IMR-90 (cell line): Measurements from ENCODE around the gene OSM. TPM values are rescaled to one million over a fixed set of nuclear protein-coding genes. Genes with fewer than 3 reads are reported as not detected.
A peak's percentile ranks its signal among the peaks of the same experiment; 100 is the strongest.
"Not testable (repeated sequence)": the region's sequence is repeated elsewhere in the genome, so short reads cannot be mapped to it uniquely, and the experiment has no call there.

Experiments
- ATAC-seq: fragments of 200-7000 bp; cut with Tn5 transposase; 2 replicates; pipeline ENCODE4 v1.9.1; 2020; ENCODE audit warnings: low read depth, mild to moderate bottlenecking, moderate library complexity
- BruUV-seq: library from RNA; stranded (reverse); fragments of 400-500 nt; replicated peaks from 2 replicates; lab custom pipeline; 2021; lab: Mats Ljungman, UMichigan
- CTCF ChIA-PET: fragments of 300-600 bp; formaldehyde crosslinking; extraction: SDS; loops from one replicate; lab custom pipeline; 2021; ENCODE audit warnings: antibody characterized with exemption; lab: Yijun Ruan, JAX
- POLR2A ChIA-PET: fragments of 300-600 bp; sonication (Branson Sonifier 250); formaldehyde crosslinking; loops from one replicate; lab custom pipeline; 2022; ENCODE audit warnings: antibody characterized with exemption; ENCODE audit not compliant: unreplicated experiment; lab: Charles Lee
- DNase-seq: peaks from one replicate; pipeline ENCODE4 v3.0.0; 2013
- H2AFZ ChIP-seq: replicated peaks from 2 replicates; pipeline ENCODE3; 2013; ENCODE audit warnings: low read length, mild to moderate bottlenecking; ENCODE audit not compliant: poor library complexity
- H2AK5ac ChIP-seq: 2 replicates; pipeline ENCODE4 v1.6.1; 2013; ENCODE audit warnings: low read depth, low read length, inconsistent platforms
- H2AK9ac ChIP-seq: replicated peaks from 2 replicates; pipeline ENCODE3; 2013; ENCODE audit warnings: mild to moderate bottlenecking, low read depth, low read length, moderate library complexity; ENCODE audit not compliant: poor library complexity
- H2BK120ac ChIP-seq: 2 replicates; pipeline ENCODE4 v1.6.1; 2013; ENCODE audit warnings: low read depth, low read length, inconsistent platforms
- H2BK15ac ChIP-seq: 3 replicates; pipeline ENCODE4 v1.6.1; 2013; ENCODE audit warnings: low read depth, low read length, inconsistent platforms
- H2BK20ac ChIP-seq: 2 replicates; pipeline ENCODE4 v1.6.1; 2013; ENCODE audit warnings: low read depth, mild to moderate bottlenecking, inconsistent platforms, low read length, moderate library complexity
- H2BK5ac ChIP-seq: 2 replicates; pipeline ENCODE4 v1.6.1; 2013; ENCODE audit warnings: mild to moderate bottlenecking, low read depth, low read length, inconsistent platforms; ENCODE audit not compliant: poor library complexity, severe bottlenecking
- H3K14ac ChIP-seq: replicated peaks from 2 replicates; pipeline ENCODE4 v1.6.1; 2013; ENCODE audit warnings: low read depth, low read length, inconsistent platforms
- H3K18ac ChIP-seq: 2 replicates; pipeline ENCODE4 v1.6.1; 2013; ENCODE audit warnings: low read depth, low read length, control low read depth
- H3K23ac ChIP-seq: 2 replicates; pipeline ENCODE4 v1.6.1; 2013; ENCODE audit warnings: low read depth, low read length, inconsistent platforms
- H3K27ac ChIP-seq: 2 replicates; pipeline ENCODE4 v1.5.1; 2013; ENCODE audit warnings: mild to moderate bottlenecking, control low read depth, low read length; ENCODE audit not compliant: insufficient read depth
- H3K27me3 ChIP-seq: 2 replicates; pipeline ENCODE4 v1.6.1; 2013; ENCODE audit warnings: low read length; ENCODE audit not compliant: control insufficient read depth, insufficient read depth
- H3K36me3 ChIP-seq: 2 replicates; pipeline ENCODE4 v1.6.1; 2013; ENCODE audit warnings: low read length, mixed read lengths; ENCODE audit not compliant: control insufficient read depth, insufficient read depth
- H3K4ac ChIP-seq: 2 replicates; pipeline ENCODE4 v1.6.1; 2013; ENCODE audit warnings: low read depth, low read length, inconsistent platforms
- H3K4me1 ChIP-seq: 2 replicates; pipeline ENCODE4 v1.6.1; 2013; ENCODE audit warnings: low read length, mixed read lengths; ENCODE audit not compliant: control insufficient read depth, insufficient read depth
- H3K4me2 ChIP-seq: 2 replicates; pipeline ENCODE4 v1.6.1; 2013; ENCODE audit warnings: low read depth, mild to moderate bottlenecking, control low read depth, low read length, moderate library complexity
- H3K4me3 ChIP-seq: 2 replicates; pipeline ENCODE4 v1.5.1; 2013; ENCODE audit warnings: low read depth, mild to moderate bottlenecking, control low read depth, low read length, moderate library complexity; ENCODE audit not compliant: insufficient read depth
- H3K56ac ChIP-seq: 2 replicates; pipeline ENCODE4 v1.6.1; 2013; ENCODE audit warnings: low read length, inconsistent platforms; ENCODE audit not compliant: insufficient read depth; ENCODE audit errors: extremely low read depth
- H3K79me1 ChIP-seq, 2 experiments: 2 replicates each; pipeline ENCODE4 v1.6.1; 2013; ENCODE audit warnings: low read length in 2 of 2, inconsistent platforms in 1 of 2, low read depth in 1 of 2
- H3K9ac ChIP-seq: 2 replicates; pipeline ENCODE4 v1.6.1; 2013; ENCODE audit warnings: low read depth, low read length, control low read depth
- H3K9me1 ChIP-seq: 2 replicates; pipeline ENCODE4 v1.6.1; 2013; ENCODE audit warnings: low read length, inconsistent platforms; ENCODE audit not compliant: insufficient read depth
- H3K9me3 ChIP-seq: 2 replicates; pipeline ENCODE4 v1.6.1; 2013; ENCODE audit warnings: low read length; ENCODE audit not compliant: control insufficient read depth, insufficient read depth
- H4K20me1 ChIP-seq: 2 replicates; pipeline ENCODE4 v1.6.1; 2013; ENCODE audit warnings: low read length, inconsistent platforms; ENCODE audit not compliant: insufficient read depth
- H4K5ac ChIP-seq: 2 replicates; pipeline ENCODE4 v1.6.1; 2013; ENCODE audit warnings: mild to moderate bottlenecking, low read depth, low read length, control low read depth
- H4K8ac ChIP-seq, 2 experiments: 2 replicates each; pipeline ENCODE4 v1.6.1; 2013; ENCODE audit warnings: low read depth in 2 of 2, low read length in 2 of 2, control low read depth in 1 of 2, inconsistent platforms in 1 of 2
- H4K91ac ChIP-seq: 2 replicates; pipeline ENCODE4 v1.6.1; 2013; ENCODE audit warnings: low read depth, low read length, inconsistent platforms; ENCODE audit not compliant: insufficient read depth
- SMC3 ChIP-seq: fragments of 150-350 bp; IDR thresholded peaks from 2 replicates; pipeline ENCODE4 v1.6.1; 2016; ENCODE audit warnings: low read depth, mild to moderate bottlenecking, antibody characterized with exemption, low read length, moderate library complexity
- WGBS, 2 experiments: methylation state at CpG; one replicate each; pipeline versions ENCODE4 v1.1.5 to v1.1.7; 2013; ENCODE audit warnings: missing lambda C conversion rate in 2 of 2; ENCODE audit not compliant: insufficient read length in 1 of 2; ENCODE audit errors: extremely low coverage in 2 of 2; 5-methylcytosine and 5-hydroxymethylcytosine counted together
- dilution Hi-C: fragments of 300-500 bp; cut with HindIII; formaldehyde crosslinking; loops from one replicate; pipeline ENCODE4 v1.14.3; 2018; ENCODE audit warnings: low sequenced_read_pairs; ENCODE audit not compliant: unreplicated experiment
- in situ Hi-C: fragments of 300-500 bp; cut with MboI; formaldehyde crosslinking; loops from 3 replicates; pipeline ENCODE4 v1.14.3; 2019; ENCODE audit warnings: low sequenced_read_pairs, inconsistent platforms, mixed read lengths
- intact Hi-C: fragments of 100-400 bp; cut with micrococcal nuclease; formaldehyde crosslinking; loops from 2 replicates; pipeline ENCODE4 v1.10.0; 2022
- polyA plus RNA-seq, 3 experiments: library from polyadenylated mRNA; depleted of rRNA; stranded (reverse); fragments of >200 nt; gene quantifications; 2 replicates each; pipeline ENCODE4 v1.2.3, GENCODE V29; 2012; ENCODE audit warnings: low replicate concordance in 1 of 3
- total RNA-seq: library from RNA; depleted of rRNA; stranded (reverse); fragments of >200 nt; gene quantifications from 2 replicates; pipeline ENCODE4 v1.2.3, GENCODE V29; 2012

OSM gene
- total and polyA plus RNA-seq, 2 of the 4 experiments (the other 2 are of a cell fraction) = not detected

DNA sequence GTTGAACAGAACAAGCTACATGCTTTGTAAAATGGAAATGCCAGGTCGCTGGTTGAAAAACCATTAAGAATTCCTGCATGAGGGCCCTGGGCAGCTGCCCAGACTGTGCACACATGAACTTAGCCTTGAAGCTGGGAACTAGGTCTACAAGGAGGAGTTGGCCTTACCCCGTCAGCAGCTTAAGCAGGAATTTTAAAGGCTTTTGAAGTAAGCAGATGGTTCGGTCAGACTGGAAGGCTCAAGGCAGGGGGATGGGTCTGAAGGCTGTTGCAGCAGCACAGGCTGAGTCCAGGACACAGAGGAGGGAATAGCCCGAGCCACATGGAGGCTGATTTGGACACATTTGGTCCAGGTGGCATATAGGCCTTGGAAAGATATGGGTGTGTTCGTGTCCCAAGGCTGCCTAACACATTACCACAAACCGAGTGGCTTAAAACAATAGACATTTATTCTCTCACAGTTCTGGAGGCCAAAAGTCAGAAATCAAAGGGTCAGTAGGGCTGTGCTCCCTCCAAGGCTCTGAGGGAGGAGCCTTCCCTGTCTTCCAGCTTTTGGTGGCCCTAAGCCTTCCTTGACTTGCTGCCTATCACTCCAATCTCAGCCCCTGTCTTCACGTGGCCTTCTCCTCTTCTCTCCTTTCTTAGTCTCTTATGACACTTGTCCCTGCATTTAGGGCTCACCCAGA lies 31.7 kb downstream of the OSM start:
- Histone ChIP-seq H3K27ac (peak overlapping the region; percentile 91), H4K8ac (peak overlapping the region; percentile 89 to 99), H4K20me1 (no peaks in the 10 kb centered on the region), H3K18ac (peak overlapping the region; percentile 86), H3K56ac (peak overlapping the region; percentile 76), H4K91ac (peak overlapping the region; percentile 99), H2BK15ac (peak overlapping the region; percentile 78), H3K36me3 (no peaks in the 10 kb centered on the region), H2AFZ (peak overlapping the region; percentile 76), H3K4me2 (no peak overlapping the region), H2AK5ac (peak overlapping the region; percentile 97), H3K9ac (peak overlapping the region; percentile 33), H3K9me3 (no peaks in the 10 kb centered on the region), H2BK5ac (peak overlapping the region; percentile 69), H4K5ac (peak overlapping the region; percentile 89), H2BK20ac (peak overlapping the region; percentile 97), H3K27me3 (no peaks in the 10 kb centered on the region), H3K14ac (peak overlapping the region; percentile 93), H2AK9ac (peak overlapping the region; percentile 63), H2BK120ac (peak overlapping the region; percentile 99), H3K79me1 (peaks cover 0 to 4% of the 10 kb centered on the region in 2 experiments; a peak in 1 of 4 replicates), H3K4me3 (no peak overlapping the region), H3K4ac (peak overlapping the region; percentile 86), H3K9me1 (peaks cover 12% of the 10 kb centered on the region), H3K23ac (peak overlapping the region; percentile 52), H3K4me1 (peaks cover 32% of the 10 kb centered on the region)
- ChIA-PET CTCF (interaction anchor here (1.0 kb wide), 1 partner anchor 10 kb away, joined by 3 read pairs; no protein-coding TSS in a partner anchor), POLR2A (interaction anchor here (1.5 kb wide), 1 partner anchor 30 kb away, joined by 6 read pairs; no protein-coding TSS in a partner anchor)
- intact Hi-C loops = loop anchor here (1.0 to 5.0 kb wide), 2 partner anchors 28 to 38 kb away; no protein-coding TSS in a partner anchor
- no TSS peak for BruUV-seq
- DNase-seq (peak; percentile 82), ATAC-seq (peak; percentile 21)
- dilution Hi-C loops = no loop called here
- in situ Hi-C loops = no loop called here
- 30% methylated on average over 3 of the region's 7 CpGs; no CpG with 5 or more reads in 1 of the 2 experiments for WGBS, 2 experiments
- no peak for TF ChIP-seq SMC3

DNA sequence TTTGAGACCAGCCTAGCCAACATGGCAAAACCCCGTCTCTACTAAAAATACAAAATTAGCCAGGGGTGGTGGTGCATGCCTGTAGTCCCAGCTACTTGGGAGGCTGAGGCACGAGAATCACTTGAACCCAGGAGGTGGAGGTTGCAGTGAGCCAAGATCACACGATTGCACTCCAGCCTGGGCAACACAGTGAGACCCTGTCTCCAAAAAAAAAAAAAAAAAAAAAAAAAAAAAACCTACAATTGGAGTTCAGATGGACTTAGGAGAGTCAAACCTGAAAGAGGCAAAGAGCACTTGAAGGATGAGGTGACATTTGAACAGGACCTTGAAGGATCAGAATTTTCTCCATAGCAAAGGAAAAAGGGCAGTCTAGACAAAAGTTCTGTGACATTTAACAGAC lies 32.3 kb downstream of the OSM start:
- CTCF ChIA-PET = interaction anchor here (1.0 kb wide), 1 partner anchor 9 kb away, joined by 3 read pairs; no protein-coding TSS in a partner anchor
- Histone ChIP-seq H3K27ac (peak overlapping the region; percentile 91), H2BK20ac (peak overlapping the region; percentile 97), H2AFZ (peak overlapping the region; percentile 76), H4K91ac (peak overlapping the region; percentile 99), H3K14ac (peak overlapping the region; percentile 93; the same call in 1 of the 2 replicates), H2BK120ac (peak overlapping the region; percentile 99), H2AK5ac (peak overlapping the region; percentile 97; the same call in 1 of the 2 replicates), H3K18ac (peak overlapping the region; percentile 86), H4K5ac (peak overlapping the region; percentile 89), H3K4ac (peak overlapping the region; percentile 86), H3K4me1 (peaks cover 30% of the 10 kb centered on the region), H2BK15ac (peak overlapping the region; percentile 78), H3K56ac (peak overlapping the region; percentile 37; the same call in 1 of the 2 replicates), H4K8ac (peak overlapping the region; percentile 89 to 99)
- H3K23ac ChIP-seq, H2BK5ac ChIP-seq, H3K9me3 ChIP-seq, H3K9ac ChIP-seq, H3K36me3 ChIP-seq, dilution Hi-C loops, H3K79me1 ChIP-seq, ATAC-seq, H4K20me1 ChIP-seq, H2AK9ac ChIP-seq, H3K9me1 ChIP-seq, intact Hi-C loops, H3K27me3 ChIP-seq, POLR2A ChIA-PET, DNase-seq, H3K4me2 ChIP-seq, in situ Hi-C loops, H3K4me3 ChIP-seq, BruUV-seq: not testable (repeated sequence)
- no CpG with 5 or more reads among the region's 3 CpGs for WGBS, 2 experiments
